WTC11 (cell line): ENCODE results near the gene DDR2. TPM values are rescaled to one million over a fixed set of nuclear protein-coding genes. Genes with fewer than 3 reads are reported as not detected.
"Not testable (repeated sequence)": the region's sequence is repeated elsewhere in the genome, so short reads cannot be mapped to it uniquely, and the experiment has no call there.

ENCODE experiments used
- ATAC-seq: fragments of 200-7000 bp; cut with Tn5 transposase; 2 replicates; pipeline ENCODE4 v1.10.0; 2021; ENCODE audit warnings: mild to moderate bottlenecking, moderate library complexity
- CTCF ChIA-PET: fragments of 300-600 bp; sonication (Branson Sonifier 250); formaldehyde crosslinking; loops from one replicate; lab custom pipeline; 2021; ENCODE audit warnings: antibody characterized with exemption; lab: Charles Lee
- POLR2A ChIA-PET: fragments of 350-600 bp; sonication (Branson Sonifier 250); formaldehyde crosslinking; loops from one replicate; lab custom pipeline; 2021; ENCODE audit warnings: antibody characterized with exemption; lab: Charles Lee
- DNase-seq: peaks from one replicate; pipeline ENCODE4 v3.0.0; 2021; ENCODE audit warnings: low spot score
- H3K27ac Mint-ChIP-seq: 2 replicates; pipeline ENCODE4 v1.8.0; 2021; ENCODE audit warnings: mixed read lengths
- H3K27me3 Mint-ChIP-seq: 2 replicates; pipeline ENCODE4 v1.8.0; 2021; ENCODE audit warnings: low read depth, mild to moderate bottlenecking, moderate library complexity, mixed read lengths
- H3K36me3 Mint-ChIP-seq: 2 replicates; pipeline ENCODE4 v1.8.0; 2021; ENCODE audit warnings: mixed read lengths
- H3K4me1 Mint-ChIP-seq: 2 replicates; pipeline ENCODE4 v1.8.0; 2022; ENCODE audit warnings: mixed read lengths
- H3K4me3 Mint-ChIP-seq: 2 replicates; pipeline ENCODE4 v1.8.0; 2021; ENCODE audit warnings: mild to moderate bottlenecking, moderate library complexity, mixed read lengths
- H3K9me3 Mint-ChIP-seq: 2 replicates; pipeline ENCODE4 v1.8.0; 2021; ENCODE audit warnings: mixed read lengths
- CREB1 ChIP-seq: sonication (generic); formaldehyde crosslinking; IDR thresholded peaks from 2 replicates; pipeline ENCODE4 v1.8.0; 2023; ENCODE audit warnings: mild to moderate bottlenecking, missing genetic modification reagents
- FOXJ3 ChIP-seq: sonication (generic); formaldehyde crosslinking; IDR thresholded peaks from 2 replicates; pipeline ENCODE4 v1.9.0; 2021; ENCODE audit warnings: missing genetic modification reagents, mild to moderate bottlenecking, borderline replicate concordance
- HMGA2 ChIP-seq: fragments of 250-450 bp; sonication (Bioruptor Pico); IDR thresholded peaks from 2 replicates; pipeline ENCODE4 v1.4.0; 2021; ENCODE audit warnings: mild to moderate bottlenecking, moderate library complexity
- ZNF138 ChIP-seq: sonication (generic); formaldehyde crosslinking; conservative IDR thresholded peaks from 2 replicates; pipeline ENCODE4 v1.8.1; 2022; ENCODE audit warnings: mild to moderate bottlenecking, moderate library complexity, missing genetic modification reagents
- total RNA-seq: library from RNA; stranded (reverse); gene quantifications from 3 replicates; pipeline ENCODE4 v1.2.3, GENCODE V29; 2021
- TF ChIP-seq, protein P1 (sequence below): sonication (generic); formaldehyde crosslinking; IDR thresholded peaks from 2 replicates; pipeline ENCODE4 v1.8.1; 2023; ENCODE audit warnings: mild to moderate bottlenecking, missing genetic modification reagents, borderline replicate concordance
- TF ChIP-seq, protein P2 (sequence below): sonication (generic); formaldehyde crosslinking; IDR thresholded peaks from 2 replicates; pipeline ENCODE4 v1.8.1; 2022; ENCODE audit warnings: low read depth, mild to moderate bottlenecking, moderate library complexity, missing genetic modification reagents, borderline replicate concordance
- TF ChIP-seq, protein P3 (sequence below): sonication (generic); formaldehyde crosslinking; IDR thresholded peaks from 2 replicates; pipeline ENCODE4 v1.8.0; 2022; ENCODE audit warnings: missing genetic modification reagents
- TF ChIP-seq, protein P4 (sequence below): sonication (generic); formaldehyde crosslinking; IDR thresholded peaks from 2 replicates; pipeline ENCODE4 v1.8.1; 2022; ENCODE audit warnings: low read depth, missing genetic modification reagents, borderline replicate concordance

DDR2 gene
- total RNA-seq, 1 experiment from 2014 or later: 0.85 TPM

DNA sequence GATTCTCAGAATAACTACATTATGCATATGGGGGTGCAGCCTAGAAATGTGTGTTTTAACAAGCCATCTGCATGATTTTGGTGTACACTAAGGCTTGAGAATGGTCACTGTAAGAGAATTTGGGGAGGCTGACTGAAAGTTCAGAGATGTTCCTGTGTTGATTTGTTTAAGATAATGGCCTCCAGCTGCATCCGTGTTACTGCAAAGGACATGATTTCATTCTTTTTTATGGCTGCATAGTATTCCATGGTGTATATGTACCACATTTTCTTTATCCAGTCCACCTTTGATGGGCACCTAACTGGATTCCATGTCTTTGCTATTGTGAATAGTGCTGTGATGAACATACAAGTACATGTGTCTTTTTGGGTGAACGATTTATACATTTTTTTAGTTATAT, 29.1 kb upstream of the DDR2 start:
- H3K27ac Mint-ChIP-seq, POLR2A ChIA-PET, DNase-seq, H3K36me3 Mint-ChIP-seq, H3K9me3 Mint-ChIP-seq, ATAC-seq, H3K27me3 Mint-ChIP-seq, CTCF ChIA-PET, H3K4me3 Mint-ChIP-seq, H3K4me1 Mint-ChIP-seq: not testable (repeated sequence)

DNA sequence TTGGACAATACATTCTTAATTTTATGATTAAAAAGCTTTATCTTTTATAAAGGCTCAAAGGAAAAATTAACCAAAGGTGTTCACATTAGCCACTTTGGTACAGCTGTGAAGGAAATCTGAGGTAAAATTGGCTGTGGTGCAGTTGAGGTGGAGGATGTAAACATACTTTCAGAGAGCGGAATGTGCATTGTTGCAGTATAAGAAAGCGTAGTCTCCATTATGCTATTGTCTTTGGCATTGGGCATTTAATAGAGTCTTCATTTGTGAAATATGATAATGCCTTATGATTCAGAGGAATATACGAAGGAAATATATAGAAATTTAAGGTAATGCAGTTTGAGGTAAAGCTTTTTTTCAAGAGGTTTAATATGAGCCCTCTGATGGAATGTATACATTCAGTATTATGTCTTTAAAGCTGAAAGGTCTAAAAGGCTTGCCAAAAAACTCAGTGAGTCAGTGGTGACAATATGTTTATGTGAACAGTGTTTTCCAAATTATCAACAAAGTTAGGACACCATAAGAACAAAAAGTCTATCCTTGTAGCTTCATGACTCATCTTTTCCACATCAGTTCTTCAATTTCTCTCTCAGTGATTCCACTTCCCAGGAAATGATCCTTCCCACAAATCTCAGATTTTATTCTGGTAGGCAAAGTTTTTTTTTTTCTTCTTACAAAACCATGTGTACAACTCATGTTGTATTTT, 26.9 kb upstream of the DDR2 start:
- CTCF ChIA-PET: interaction anchor here (0.6 kb wide), 2 partner anchors 53 to 813 kb away, joined by 3 read pairs; no protein-coding TSS in a partner anchor
- no peak for TF ChIP-seq HMGA2 (CRISPR knock-in tag)
- TF ChIP-seq, protein P1, sequence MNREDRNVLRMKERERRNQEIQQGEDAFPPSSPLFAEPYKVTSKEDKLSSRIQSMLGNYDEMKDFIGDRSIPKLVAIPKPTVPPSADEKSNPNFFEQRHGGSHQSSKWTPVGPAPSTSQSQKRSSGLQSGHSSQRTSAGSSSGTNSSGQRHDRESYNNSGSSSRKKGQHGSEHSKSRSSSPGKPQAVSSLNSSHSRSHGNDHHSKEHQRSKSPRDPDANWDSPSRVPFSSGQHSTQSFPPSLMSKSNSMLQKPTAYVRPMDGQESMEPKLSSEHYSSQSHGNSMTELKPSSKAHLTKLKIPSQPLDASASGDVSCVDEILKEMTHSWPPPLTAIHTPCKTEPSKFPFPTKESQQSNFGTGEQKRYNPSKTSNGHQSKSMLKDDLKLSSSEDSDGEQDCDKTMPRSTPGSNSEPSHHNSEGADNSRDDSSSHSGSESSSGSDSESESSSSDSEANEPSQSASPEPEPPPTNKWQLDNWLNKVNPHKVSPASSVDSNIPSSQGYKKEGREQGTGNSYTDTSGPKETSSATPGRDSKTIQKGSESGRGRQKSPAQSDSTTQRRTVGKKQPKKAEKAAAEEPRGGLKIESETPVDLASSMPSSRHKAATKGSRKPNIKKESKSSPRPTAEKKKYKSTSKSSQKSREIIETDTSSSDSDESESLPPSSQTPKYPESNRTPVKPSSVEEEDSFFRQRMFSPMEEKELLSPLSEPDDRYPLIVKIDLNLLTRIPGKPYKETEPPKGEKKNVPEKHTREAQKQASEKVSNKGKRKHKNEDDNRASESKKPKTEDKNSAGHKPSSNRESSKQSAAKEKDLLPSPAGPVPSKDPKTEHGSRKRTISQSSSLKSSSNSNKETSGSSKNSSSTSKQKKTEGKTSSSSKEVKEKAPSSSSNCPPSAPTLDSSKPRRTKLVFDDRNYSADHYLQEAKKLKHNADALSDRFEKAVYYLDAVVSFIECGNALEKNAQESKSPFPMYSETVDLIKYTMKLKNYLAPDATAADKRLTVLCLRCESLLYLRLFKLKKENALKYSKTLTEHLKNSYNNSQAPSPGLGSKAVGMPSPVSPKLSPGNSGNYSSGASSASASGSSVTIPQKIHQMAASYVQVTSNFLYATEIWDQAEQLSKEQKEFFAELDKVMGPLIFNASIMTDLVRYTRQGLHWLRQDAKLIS (CRISPR knock-in tag): no peak
- H3K9me3 Mint-ChIP-seq: no peaks in the 10 kb centered on the region
- no peak overlapping the region for H3K4me3 Mint-ChIP-seq
- H3K36me3 Mint-ChIP-seq: peaks cover 3% of the 10 kb centered on the region; the same call in 1 of the 2 replicates
- H3K27me3 Mint-ChIP-seq: no peaks in the 10 kb centered on the region
- POLR2A ChIA-PET: interaction anchor here (0.6 kb wide), 1 partner anchor 10 kb away, joined by 6 read pairs; no protein-coding TSS in a partner anchor
- no peak for DNase-seq
- no peak overlapping the region for H3K27ac Mint-ChIP-seq
- no peak for ATAC-seq
- H3K4me1 Mint-ChIP-seq: no peaks in the 10 kb centered on the region

DNA sequence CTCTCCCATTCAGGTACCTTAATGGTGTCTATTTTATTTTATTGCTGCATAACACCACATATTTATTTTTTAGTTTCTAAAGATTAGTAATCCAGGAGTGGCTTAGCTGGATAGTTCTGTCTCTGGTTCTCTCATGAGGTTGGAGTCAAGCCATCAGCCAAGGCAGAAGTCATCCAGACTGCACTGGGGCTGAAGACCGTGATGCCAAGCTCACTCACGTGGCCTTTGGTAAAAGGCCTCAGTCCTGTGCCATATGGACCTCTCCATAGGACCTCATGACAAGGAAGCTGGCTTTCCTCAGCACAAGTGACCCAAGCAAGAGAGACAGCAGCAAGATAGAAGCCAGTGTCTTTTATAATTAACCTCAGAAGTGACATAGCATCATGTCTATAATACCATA, 23.0 kb upstream of the DDR2 start:
- no peaks in the 10 kb centered on the region for H3K36me3 Mint-ChIP-seq
- TF ChIP-seq FOXJ3 (CRISPR knock-in tag) (no peak), ZNF138 (CRISPR knock-in tag) (no peak), CREB1 (CRISPR knock-in tag) (no peak)
- TF ChIP-seq, protein P2, sequence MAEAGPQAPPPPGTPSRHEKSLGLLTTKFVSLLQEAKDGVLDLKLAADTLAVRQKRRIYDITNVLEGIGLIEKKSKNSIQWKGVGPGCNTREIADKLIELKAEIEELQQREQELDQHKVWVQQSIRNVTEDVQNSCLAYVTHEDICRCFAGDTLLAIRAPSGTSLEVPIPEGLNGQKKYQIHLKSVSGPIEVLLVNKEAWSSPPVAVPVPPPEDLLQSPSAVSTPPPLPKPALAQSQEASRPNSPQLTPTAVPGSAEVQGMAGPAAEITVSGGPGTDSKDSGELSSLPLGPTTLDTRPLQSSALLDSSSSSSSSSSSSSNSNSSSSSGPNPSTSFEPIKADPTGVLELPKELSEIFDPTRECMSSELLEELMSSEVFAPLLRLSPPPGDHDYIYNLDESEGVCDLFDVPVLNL (CRISPR knock-in tag): no peak
- TF ChIP-seq, protein P3, sequence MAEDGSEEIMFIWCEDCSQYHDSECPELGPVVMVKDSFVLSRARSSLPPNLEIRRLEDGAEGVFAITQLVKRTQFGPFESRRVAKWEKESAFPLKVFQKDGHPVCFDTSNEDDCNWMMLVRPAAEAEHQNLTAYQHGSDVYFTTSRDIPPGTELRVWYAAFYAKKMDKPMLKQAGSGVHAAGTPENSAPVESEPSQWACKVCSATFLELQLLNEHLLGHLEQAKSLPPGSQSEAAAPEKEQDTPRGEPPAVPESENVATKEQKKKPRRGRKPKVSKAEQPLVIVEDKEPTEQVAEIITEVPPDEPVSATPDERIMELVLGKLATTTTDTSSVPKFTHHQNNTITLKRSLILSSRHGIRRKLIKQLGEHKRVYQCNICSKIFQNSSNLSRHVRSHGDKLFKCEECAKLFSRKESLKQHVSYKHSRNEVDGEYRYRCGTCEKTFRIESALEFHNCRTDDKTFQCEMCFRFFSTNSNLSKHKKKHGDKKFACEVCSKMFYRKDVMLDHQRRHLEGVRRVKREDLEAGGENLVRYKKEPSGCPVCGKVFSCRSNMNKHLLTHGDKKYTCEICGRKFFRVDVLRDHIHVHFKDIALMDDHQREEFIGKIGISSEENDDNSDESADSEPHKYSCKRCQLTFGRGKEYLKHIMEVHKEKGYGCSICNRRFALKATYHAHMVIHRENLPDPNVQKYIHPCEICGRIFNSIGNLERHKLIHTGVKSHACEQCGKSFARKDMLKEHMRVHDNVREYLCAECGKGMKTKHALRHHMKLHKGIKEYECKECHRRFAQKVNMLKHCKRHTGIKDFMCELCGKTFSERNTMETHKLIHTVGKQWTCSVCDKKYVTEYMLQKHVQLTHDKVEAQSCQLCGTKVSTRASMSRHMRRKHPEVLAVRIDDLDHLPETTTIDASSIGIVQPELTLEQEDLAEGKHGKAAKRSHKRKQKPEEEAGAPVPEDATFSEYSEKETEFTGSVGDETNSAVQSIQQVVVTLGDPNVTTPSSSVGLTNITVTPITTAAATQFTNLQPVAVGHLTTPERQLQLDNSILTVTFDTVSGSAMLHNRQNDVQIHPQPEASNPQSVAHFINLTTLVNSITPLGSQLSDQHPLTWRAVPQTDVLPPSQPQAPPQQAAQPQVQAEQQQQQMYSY (CRISPR knock-in tag): no peak
- TF ChIP-seq, protein P4, sequence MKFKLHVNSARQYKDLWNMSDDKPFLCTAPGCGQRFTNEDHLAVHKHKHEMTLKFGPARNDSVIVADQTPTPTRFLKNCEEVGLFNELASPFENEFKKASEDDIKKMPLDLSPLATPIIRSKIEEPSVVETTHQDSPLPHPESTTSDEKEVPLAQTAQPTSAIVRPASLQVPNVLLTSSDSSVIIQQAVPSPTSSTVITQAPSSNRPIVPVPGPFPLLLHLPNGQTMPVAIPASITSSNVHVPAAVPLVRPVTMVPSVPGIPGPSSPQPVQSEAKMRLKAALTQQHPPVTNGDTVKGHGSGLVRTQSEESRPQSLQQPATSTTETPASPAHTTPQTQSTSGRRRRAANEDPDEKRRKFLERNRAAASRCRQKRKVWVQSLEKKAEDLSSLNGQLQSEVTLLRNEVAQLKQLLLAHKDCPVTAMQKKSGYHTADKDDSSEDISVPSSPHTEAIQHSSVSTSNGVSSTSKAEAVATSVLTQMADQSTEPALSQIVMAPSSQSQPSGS: no peak
- POLR2A ChIA-PET: no interaction called here
- H3K27me3 Mint-ChIP-seq: no peaks in the 10 kb centered on the region
- DNase-seq: no peak
- no peaks in the 10 kb centered on the region for H3K9me3 Mint-ChIP-seq
- CTCF ChIA-PET: no interaction called here
- no peak overlapping the region for H3K4me3 Mint-ChIP-seq
- H3K27ac Mint-ChIP-seq: no peak overlapping the region
- ATAC-seq: no peak
- no peaks in the 10 kb centered on the region; the same call in 1 of the 2 replicates for H3K4me1 Mint-ChIP-seq
